ENCODE results near the gene PAIP2B. TPM values are rescaled to one million over a fixed set of nuclear protein-coding genes. Genes with fewer than 3 reads are reported as not detected.
"Not testable (repeated sequence)": the region's sequence is repeated elsewhere in the genome, so short reads cannot be mapped to it uniquely, and the experiment has no call there.

PAIP2B gene
- total RNA-seq, 1 donor, result 0.27 TPM

- no peak overlapping the region for H3K4me3 ChIP-seq (ENCODE audit: low read depth, low read length)
- TF ChIP-seq CTCF (IDR thresholded peaks at IDR 0.05; ENCODE audit: insufficient read depth, low read length), result no peak
- no peak for DNase-seq (ENCODE audit: low read depth)
Observed at GRCh38 chr2:71207601-71208000, 19.3 kb downstream of the PAIP2B start.

GRCh38 chr2:71206271-71206670 is 20.6 kb downstream of the PAIP2B start:
- no peak for TF ChIP-seq CTCF (IDR thresholded peaks at IDR 0.05; ENCODE audit: insufficient read depth, low read length)
- no peak overlapping the region for H3K4me3 ChIP-seq (ENCODE audit: low read depth, low read length)
- no peak for DNase-seq (ENCODE audit: low read depth)

GRCh38 chr2:71191570-71191943 is 35.3 kb downstream of the PAIP2B start:
- TF ChIP-seq CTCF (IDR thresholded peaks at IDR 0.05; ENCODE audit: insufficient read depth, low read length), result no peak
- H3K4me3 ChIP-seq (ENCODE audit: low read depth, low read length), result no peak overlapping the region
- no peak for DNase-seq (ENCODE audit: low read depth)

GRCh38 chr2:71190656-71191569 is 36.0 kb downstream of the PAIP2B start:
- H3K4me3 ChIP-seq (ENCODE audit: low read depth, low read length), result no peak overlapping the region
- peak; percentile 38 for TF ChIP-seq CTCF (IDR thresholded peaks at IDR 0.05; ENCODE audit: insufficient read depth, low read length)
- DNase-seq (ENCODE audit: low read depth), result peak; percentile 44

- DNase-seq (ENCODE audit: low read depth), result no peak
- no peak overlapping the region for H3K4me3 ChIP-seq (ENCODE audit: low read depth, low read length)
- TF ChIP-seq CTCF (IDR thresholded peaks at IDR 0.05; ENCODE audit: insufficient read depth, low read length), result no peak
Observed at GRCh38 chr2:71187589-71187988, 39.3 kb downstream of the PAIP2B start.

- H3K4me3 ChIP-seq (ENCODE audit: low read depth, low read length), result no peak overlapping the region
- no peak for DNase-seq (ENCODE audit: low read depth)
- no peak for TF ChIP-seq CTCF (IDR thresholded peaks at IDR 0.05; ENCODE audit: insufficient read depth, low read length)
Observed at GRCh38 chr2:71186973-71187372, 39.9 kb downstream of the PAIP2B start.

- not testable (repeated sequence) for DNase-seq (ENCODE audit: low read depth); H3K4me3 ChIP-seq (ENCODE audit: low read depth, low read length)
Observed at GRCh38 chr2:71183306-71184115, 43.4 kb downstream of the PAIP2B start.

All from fibroblast of the aortic adventitia (primary cell).